HEK293 (cell line): Measurements from ENCODE around the gene DEFB119.

Experiments
- RBAK ChIP-seq: fragments of 450-650 bp; formaldehyde crosslinking; IDR thresholded peaks from 2 replicates; pipeline ENCODE4 v1.5.1; 2016; ENCODE audit warnings: missing biosample characterization, missing genetic modification characterization
- YY1 ChIP-seq: fragments of 450-650 bp; formaldehyde crosslinking; IDR thresholded peaks from 2 replicates; pipeline ENCODE4 v1.5.1; 2018; ENCODE audit warnings: missing biosample characterization, missing genetic modification characterization
- ZNF132 ChIP-seq: fragments of 450-650 bp; formaldehyde crosslinking; IDR thresholded peaks from 2 replicates; pipeline ENCODE4 v1.5.1; 2017; ENCODE audit warnings: missing biosample characterization, missing genetic modification characterization, borderline replicate concordance
- ZNF140 ChIP-seq: fragments of 450-650 bp; formaldehyde crosslinking; IDR thresholded peaks from 2 replicates; pipeline ENCODE4 v1.5.1; 2016; ENCODE audit warnings: missing biosample characterization, missing genetic modification characterization
- ZNF404 ChIP-seq: fragments of 450-650 bp; formaldehyde crosslinking; IDR thresholded peaks from 2 replicates; pipeline ENCODE4 v1.5.1; 2017; ENCODE audit warnings: missing biosample characterization, missing genetic modification characterization
- ZNF510 ChIP-seq: fragments of 450-650 bp; formaldehyde crosslinking; IDR thresholded peaks from 2 replicates; pipeline ENCODE4 v1.5.1; 2018; ENCODE audit warnings: mild to moderate bottlenecking, missing genetic modification characterization, missing biosample characterization; ENCODE audit not compliant: insufficient replicate concordance
- ZNF558 ChIP-seq: fragments of 450-650 bp; formaldehyde crosslinking; IDR thresholded peaks from 2 replicates; pipeline ENCODE4 v1.5.1; 2016; ENCODE audit warnings: missing biosample characterization, missing genetic modification characterization
- ZNF670 ChIP-seq: fragments of 450-650 bp; formaldehyde crosslinking; IDR thresholded peaks from 2 replicates; pipeline ENCODE4 v1.5.1; 2016; ENCODE audit warnings: missing biosample characterization, missing genetic modification characterization, low read depth
- ZNF76 ChIP-seq: fragments of 450-650 bp; formaldehyde crosslinking; IDR thresholded peaks from 2 replicates; pipeline ENCODE4; 2016; ENCODE audit warnings: low read depth, missing biosample characterization, missing genetic modification characterization, borderline replicate concordance
- TF ChIP-seq, protein P1 (sequence below): fragments of 450-650 bp; formaldehyde crosslinking; IDR thresholded peaks from 2 replicates; pipeline ENCODE4 v1.5.1; 2016; ENCODE audit warnings: missing biosample characterization, missing genetic modification characterization, low read depth
- TF ChIP-seq, protein P2 (sequence below): fragments of 450-650 bp; formaldehyde crosslinking; IDR thresholded peaks from 2 replicates; pipeline ENCODE4 v1.5.1; 2016; ENCODE audit warnings: missing biosample characterization, missing genetic modification characterization
- TF ChIP-seq, protein P3 (sequence below): fragments of 450-650 bp; formaldehyde crosslinking; IDR thresholded peaks from 2 replicates; pipeline ENCODE4 v1.5.1; 2016; ENCODE audit warnings: missing biosample characterization, missing genetic modification characterization
- TF ChIP-seq, protein P4 (sequence below): fragments of 450-650 bp; formaldehyde crosslinking; IDR thresholded peaks from 2 replicates; pipeline ENCODE4 v1.5.1; 2016; ENCODE audit warnings: missing biosample characterization, missing genetic modification characterization

DNA sequence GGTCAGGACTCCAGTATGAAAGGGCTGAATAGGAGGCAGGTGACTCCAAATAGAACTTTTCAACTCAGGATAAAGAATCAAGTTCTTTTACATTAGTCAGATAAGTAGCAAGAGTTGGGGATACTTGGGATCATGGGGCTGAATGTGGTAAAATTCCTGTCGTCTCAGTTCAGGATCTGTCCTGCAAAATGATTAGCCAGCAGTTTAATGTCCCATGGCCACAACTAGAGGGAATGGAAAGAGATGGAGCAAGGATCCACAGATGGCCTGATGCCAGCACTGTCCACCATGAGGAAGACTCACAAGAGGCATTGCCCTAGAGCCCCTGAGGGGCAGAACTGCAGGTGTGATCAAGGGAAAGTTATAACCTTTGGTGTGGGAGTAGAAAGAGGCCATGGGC is 13.5 kb upstream of the DEFB119 start:
- TF ChIP-seq RBAK (tag by site-specific recombination): no peak
- TF ChIP-seq YY1 (tag by site-specific recombination): no peak
- TF ChIP-seq ZNF670 (tag by site-specific recombination): no peak
- TF ChIP-seq ZNF132 (tag by site-specific recombination): no peak
- TF ChIP-seq ZNF558 (tag by site-specific recombination): no peak
- TF ChIP-seq, protein P1, sequence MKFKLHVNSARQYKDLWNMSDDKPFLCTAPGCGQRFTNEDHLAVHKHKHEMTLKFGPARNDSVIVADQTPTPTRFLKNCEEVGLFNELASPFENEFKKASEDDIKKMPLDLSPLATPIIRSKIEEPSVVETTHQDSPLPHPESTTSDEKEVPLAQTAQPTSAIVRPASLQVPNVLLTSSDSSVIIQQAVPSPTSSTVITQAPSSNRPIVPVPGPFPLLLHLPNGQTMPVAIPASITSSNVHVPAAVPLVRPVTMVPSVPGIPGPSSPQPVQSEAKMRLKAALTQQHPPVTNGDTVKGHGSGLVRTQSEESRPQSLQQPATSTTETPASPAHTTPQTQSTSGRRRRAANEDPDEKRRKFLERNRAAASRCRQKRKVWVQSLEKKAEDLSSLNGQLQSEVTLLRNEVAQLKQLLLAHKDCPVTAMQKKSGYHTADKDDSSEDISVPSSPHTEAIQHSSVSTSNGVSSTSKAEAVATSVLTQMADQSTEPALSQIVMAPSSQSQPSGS (tag by site-specific recombination): no peak
- no peak for TF ChIP-seq ZNF76 (tag by site-specific recombination)
- TF ChIP-seq, protein P2, sequence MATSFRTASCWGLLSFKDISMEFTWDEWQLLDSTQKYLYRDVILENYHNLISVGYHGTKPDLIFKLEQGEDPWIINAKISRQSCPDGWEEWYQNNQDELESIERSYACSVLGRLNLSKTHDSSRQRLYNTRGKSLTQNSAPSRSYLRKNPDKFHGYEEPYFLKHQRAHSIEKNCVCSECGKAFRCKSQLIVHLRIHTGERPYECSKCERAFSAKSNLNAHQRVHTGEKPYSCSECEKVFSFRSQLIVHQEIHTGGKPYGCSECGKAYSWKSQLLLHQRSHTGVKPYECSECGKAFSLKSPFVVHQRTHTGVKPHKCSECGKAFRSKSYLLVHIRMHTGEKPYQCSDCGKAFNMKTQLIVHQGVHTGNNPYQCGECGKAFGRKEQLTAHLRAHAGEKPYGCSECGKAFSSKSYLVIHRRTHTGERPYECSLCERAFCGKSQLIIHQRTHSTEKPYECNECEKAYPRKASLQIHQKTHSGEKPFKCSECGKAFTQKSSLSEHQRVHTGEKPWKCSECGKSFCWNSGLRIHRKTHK (tag by site-specific recombination): no peak
- no peak for TF ChIP-seq ZNF404 (tag by site-specific recombination)
- TF ChIP-seq, protein P3, sequence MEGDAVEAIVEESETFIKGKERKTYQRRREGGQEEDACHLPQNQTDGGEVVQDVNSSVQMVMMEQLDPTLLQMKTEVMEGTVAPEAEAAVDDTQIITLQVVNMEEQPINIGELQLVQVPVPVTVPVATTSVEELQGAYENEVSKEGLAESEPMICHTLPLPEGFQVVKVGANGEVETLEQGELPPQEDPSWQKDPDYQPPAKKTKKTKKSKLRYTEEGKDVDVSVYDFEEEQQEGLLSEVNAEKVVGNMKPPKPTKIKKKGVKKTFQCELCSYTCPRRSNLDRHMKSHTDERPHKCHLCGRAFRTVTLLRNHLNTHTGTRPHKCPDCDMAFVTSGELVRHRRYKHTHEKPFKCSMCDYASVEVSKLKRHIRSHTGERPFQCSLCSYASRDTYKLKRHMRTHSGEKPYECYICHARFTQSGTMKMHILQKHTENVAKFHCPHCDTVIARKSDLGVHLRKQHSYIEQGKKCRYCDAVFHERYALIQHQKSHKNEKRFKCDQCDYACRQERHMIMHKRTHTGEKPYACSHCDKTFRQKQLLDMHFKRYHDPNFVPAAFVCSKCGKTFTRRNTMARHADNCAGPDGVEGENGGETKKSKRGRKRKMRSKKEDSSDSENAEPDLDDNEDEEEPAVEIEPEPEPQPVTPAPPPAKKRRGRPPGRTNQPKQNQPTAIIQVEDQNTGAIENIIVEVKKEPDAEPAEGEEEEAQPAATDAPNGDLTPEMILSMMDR (tag by site-specific recombination): no peak
- TF ChIP-seq ZNF510: no peak
- no peak for TF ChIP-seq ZNF140 (tag by site-specific recombination)
- TF ChIP-seq, protein P4, sequence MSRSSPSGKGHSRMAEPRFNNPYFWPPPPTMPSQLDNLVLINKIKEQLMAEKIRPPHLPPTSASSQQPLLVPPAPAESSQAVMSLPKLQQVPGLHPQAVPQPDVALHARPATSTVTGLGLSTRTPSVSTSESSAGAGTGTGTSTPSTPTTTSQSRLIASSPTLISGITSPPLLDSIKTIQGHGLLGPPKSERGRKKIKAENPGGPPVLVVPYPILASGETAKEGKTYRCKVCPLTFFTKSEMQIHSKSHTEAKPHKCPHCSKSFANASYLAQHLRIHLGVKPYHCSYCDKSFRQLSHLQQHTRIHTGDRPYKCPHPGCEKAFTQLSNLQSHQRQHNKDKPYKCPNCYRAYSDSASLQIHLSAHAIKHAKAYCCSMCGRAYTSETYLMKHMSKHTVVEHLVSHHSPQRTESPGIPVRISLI: no peak
